Esophagus squamous epithelium (tissue), 5 donors: ENCODE data around the gene DHX32. TPM values are rescaled to one million over a fixed set of nuclear protein-coding genes. Genes with fewer than 3 reads are reported as not detected.

Source experiments
- DNase-seq: peaks from one replicate; lab custom pipeline; 2025; lab: John Stamatoyannopoulos, UW
- H3K27ac ChIP-seq, 4 donors: fragments of 200-600 bp; sonication (generic); one replicate each; pipeline ENCODE4 v1.5.1; 2016 to 2019; ENCODE audit warnings: mild to moderate bottlenecking in 1 of 4
- H3K27me3 ChIP-seq, 4 donors: fragments of 200-600 bp; sonication (generic); 1 replicate in 3 of 4; 2 replicates in 1 of 4; pipeline versions ENCODE4 v1.5.1 to v1.6.0; 2017 to 2021; ENCODE audit warnings: antibody characterized with exemption in 1 of 4
- H3K36me3 ChIP-seq, 3 donors: fragments of 200-600 bp; sonication (generic); one replicate each; pipeline ENCODE4 v1.5.1; 2016 to 2019
- H3K4me1 ChIP-seq, 3 donors: fragments of 200-600 bp; sonication (generic); one replicate each; pipeline ENCODE4 v1.5.1; 2017 to 2019
- H3K4me3 ChIP-seq, 4 donors: fragments of 200-600 bp; sonication (generic); 1 replicate in 3 of 4; 2 replicates in 1 of 4; pipeline ENCODE4 v1.5.1; 2016 to 2019; ENCODE audit warnings: mild to moderate bottlenecking in 2 of 4, moderate library complexity in 1 of 4
- H3K9me3 ChIP-seq, 3 donors: fragments of 200-600 bp; sonication (generic); one replicate each; pipeline ENCODE4 v1.5.1; 2016 to 2019
- CTCF ChIP-seq, 6 experiments: fragments of 450-650 bp in 4 of 6; fragments of 200-600 bp in 2 of 6; sonication (generic) in 2 of 6; IDR thresholded peaks; one replicate each; pipeline ENCODE4 v1.5.1; 2016 to 2019; ENCODE audit warnings: antibody characterized with exemption in 6 of 6, mild to moderate bottlenecking in 4 of 6, moderate library complexity in 4 of 6
- POLR2A ChIP-seq, 4 donors: fragments of 450-650 bp; IDR thresholded peaks; one replicate each; pipeline ENCODE4 v1.6.1; 2017; ENCODE audit warnings: antibody characterized with exemption in 4 of 4, mild to moderate bottlenecking in 4 of 4, moderate library complexity in 3 of 4
- WGBS, 2 donors: methylation state at CpG; one replicate each; pipeline ENCODE4 v1.1.5; 2018; 5-methylcytosine and 5-hydroxymethylcytosine counted together
- intact Hi-C: fragments of 100-400 bp; cut with DNase I; formaldehyde crosslinking; loops from one replicate; pipeline ENCODE4 v1.15.0; 2022
- total RNA-seq, 4 donors: library from RNA; depleted of rRNA; stranded (reverse); fragments of >200 nt; gene quantifications; one replicate each; pipeline ENCODE4 v1.1.0, GENCODE V29; 2016
- donor health status: DM: yes; HTN: yes; CAD: no.

Gene DHX32
- total RNA-seq, 4 donors from 2014 or later, result 36.6 to 52.4 (median 42.3) TPM

GRCh38 chr10:125801574-125801973, 79.5 kb downstream of the DHX32 start:
- no peak for TF ChIP-seq POLR2A (IDR thresholded peaks at IDR 0.05)
- no peak for TF ChIP-seq CTCF (IDR thresholded peaks at IDR 0.05)
- Histone ChIP-seq H3K27ac (no peak overlapping the region), H3K27me3 (no peaks in the 10 kb centered on the region), H3K4me1 (no peaks in the 10 kb centered on the region), H3K9me3 (no peaks in the 10 kb centered on the region), H3K4me3 (no peak overlapping the region), H3K36me3 (peaks cover 0 to 96% (median 11%) of the 10 kb centered on the region in 3 donors)
- intact Hi-C loops, result no loop called here
- no peak for DNase-seq
- WGBS, 2 donors, result 67 to 87% methylated on average over 1 of the region's 1 CpG

- Histone ChIP-seq H3K27ac (no peak overlapping the region), H3K4me3 (no peak overlapping the region), H3K27me3 (no peaks in the 10 kb centered on the region), H3K9me3 (no peaks in the 10 kb centered on the region), H3K4me1 (no peaks in the 10 kb centered on the region), H3K36me3 (peaks cover 0 to 96% (median under 1%) of the 10 kb centered on the region in 3 donors)
- TF ChIP-seq POLR2A (IDR thresholded peaks at IDR 0.05) (no peak), CTCF (IDR thresholded peaks at IDR 0.05) (no peak)
- 92 to 100% methylated on average over 2 to 7 of the region's 8 CpGs for WGBS, 2 donors
- intact Hi-C loops, result no loop called here
- no peak for DNase-seq
Observed at GRCh38 chr10:125799451-125800182, 81.5 kb downstream of the DHX32 start.

- H3K27ac ChIP-seq, result no peak overlapping the region
- no peaks in the 10 kb centered on the region for H3K9me3 ChIP-seq
- H3K36me3 ChIP-seq, result peaks cover 0 to 97% (median 6%) of the 10 kb centered on the region in 3 donors
- TF ChIP-seq POLR2A (IDR thresholded peaks at IDR 0.05) (no peak), CTCF (IDR thresholded peaks at IDR 0.05) (no peak)
- intact Hi-C loops, result no loop called here
- H3K27me3 ChIP-seq, result no peaks in the 10 kb centered on the region
- 69 to 74% methylated on average over 3 to 5 of the region's 5 CpGs for WGBS, 2 donors
- no peak for DNase-seq
- no peaks in the 10 kb centered on the region for H3K4me1 ChIP-seq
- H3K4me3 ChIP-seq, result no peak overlapping the region
Observed at GRCh38 chr10:125797994-125798662, 83.0 kb downstream of the DHX32 start.

GRCh38 chr10:125797424-125797823, 83.7 kb downstream of the DHX32 start:
- WGBS, 2 donors, result 85 to 87% methylated on average over 8 of the region's 8 CpGs
- no peaks in the 10 kb centered on the region for H3K27me3 ChIP-seq
- peaks cover 0 to 97% (median 6%) of the 10 kb centered on the region in 3 donors for H3K36me3 ChIP-seq
- no peak for DNase-seq
- intact Hi-C loops, result no loop called here
- H3K9me3 ChIP-seq, result no peaks in the 10 kb centered on the region
- H3K27ac ChIP-seq, result no peak overlapping the region
- H3K4me3 ChIP-seq, result no peak overlapping the region
- no peaks in the 10 kb centered on the region for H3K4me1 ChIP-seq
- TF ChIP-seq CTCF (IDR thresholded peaks at IDR 0.05) (no peak), POLR2A (IDR thresholded peaks at IDR 0.05) (no peak)

GRCh38 chr10:125795637-125796190, 85.4 kb downstream of the DHX32 start:
- H3K27me3 ChIP-seq, result no peaks in the 10 kb centered on the region
- H3K36me3 ChIP-seq, result peaks cover 0 to 96% (median 10%) of the 10 kb centered on the region in 3 donors
- DNase-seq, result no peak
- no peaks in the 10 kb centered on the region for H3K4me1 ChIP-seq
- intact Hi-C loops, result no loop called here
- TF ChIP-seq CTCF (IDR thresholded peaks at IDR 0.05) (no peak), POLR2A (IDR thresholded peaks at IDR 0.05) (no peak)
- WGBS, 2 donors, result 88 to 90% methylated on average over 7 to 8 of the region's 8 CpGs
- H3K27ac ChIP-seq, result no peak overlapping the region
- H3K9me3 ChIP-seq, result no peaks in the 10 kb centered on the region
- no peak overlapping the region for H3K4me3 ChIP-seq
